Prostate gland (tissue), 2 donors: Measurements from ENCODE around the gene DCP1A.

Experiments
- CTCF ChIP-seq, 4 experiments: fragments of 200-600 bp in 2 of 4; fragments of 450-650 bp in 2 of 4; sonication (generic) in 2 of 4; IDR thresholded peaks; 1 replicate in 3 of 4; 2 replicates in 1 of 4; pipeline ENCODE4 v1.5.1; 2016 to 2019; ENCODE audit warnings: antibody characterized with exemption in 4 of 4, mild to moderate bottlenecking in 2 of 4, moderate library complexity in 2 of 4
- POLR2A ChIP-seq: fragments of 450-650 bp; IDR thresholded peaks from one replicate; pipeline ENCODE4 v1.6.1; 2016; ENCODE audit warnings: antibody characterized with exemption, mild to moderate bottlenecking

- no peak for TF ChIP-seq CTCF (IDR thresholded peaks at IDR 0.05)
- no peak for TF ChIP-seq POLR2A
Measured at GRCh38 chr3:53255423-53255774, 91.9 kb downstream of the DCP1A start.
